ENCODE measurements around the gene TIMMDC1.
"Not testable (repeated sequence)": the region's sequence is repeated elsewhere in the genome, so short reads cannot be mapped to it uniquely, and the experiment has no call there.

The TIMMDC1 gene

GRCh38 chr3:119514637-119515036 lies 16.3 kb downstream of the TIMMDC1 start:
- no peak for DNase-seq

- no peak for DNase-seq
Measured at GRCh38 chr3:119517112-119517511, 18.8 kb downstream of the TIMMDC1 start.

GRCh38 chr3:119518026-119518425 lies 19.7 kb downstream of the TIMMDC1 start:
- no peak for DNase-seq

- peak in 1 of 2 experiments; percentile 24 for DNase-seq
Measured at GRCh38 chr3:119524931-119525662, 26.8 kb downstream of the TIMMDC1 start.

GRCh38 chr3:119527714-119528113 lies 29.4 kb downstream of the TIMMDC1 start:
- no peak for DNase-seq

GRCh38 chr3:119529883-119530282 lies 31.5 kb downstream of the TIMMDC1 start:
- DNase-seq = no peak

- no peak for DNase-seq
Measured at GRCh38 chr3:119530456-119530855, 32.1 kb downstream of the TIMMDC1 start.

- no peak for DNase-seq
Measured at GRCh38 chr3:119531151-119531550, 32.8 kb downstream of the TIMMDC1 start.

- no peak for DNase-seq
Measured at GRCh38 chr3:119534296-119534695, 35.9 kb downstream of the TIMMDC1 start.

GRCh38 chr3:119536757-119537156 lies 38.4 kb downstream of the TIMMDC1 start:
- no peak for DNase-seq

GRCh38 chr3:119538772-119539171 lies 40.4 kb downstream of the TIMMDC1 start:
- no peak for DNase-seq

- DNase-seq = no peak
Measured at GRCh38 chr3:119541547-119541946, 43.2 kb downstream of the TIMMDC1 start.

GRCh38 chr3:119542168-119542767 lies 43.9 kb downstream of the TIMMDC1 start:
- DNase-seq = no peak

GRCh38 chr3:119543147-119543546 lies 44.8 kb downstream of the TIMMDC1 start:
- DNase-seq = no peak

GRCh38 chr3:119547227-119547626 lies 48.9 kb downstream of the TIMMDC1 start:
- no peak for DNase-seq

- no peak for DNase-seq
Measured at GRCh38 chr3:119548341-119548740, 50.0 kb downstream of the TIMMDC1 start.

GRCh38 chr3:119550192-119550910 lies 52.0 kb downstream of the TIMMDC1 start:
- DNase-seq = no peak

GRCh38 chr3:119551598-119551997 lies 53.3 kb downstream of the TIMMDC1 start:
- no peak for DNase-seq

GRCh38 chr3:119552928-119553327 lies 54.6 kb downstream of the TIMMDC1 start:
- DNase-seq = not testable (repeated sequence)

- DNase-seq = no peak
Measured at GRCh38 chr3:119553823-119554415, 55.6 kb downstream of the TIMMDC1 start.

- DNase-seq = no peak
Measured at GRCh38 chr3:119555309-119555735, 57.0 kb downstream of the TIMMDC1 start.

- no peak for DNase-seq
Measured at GRCh38 chr3:119555929-119556328, 57.6 kb downstream of the TIMMDC1 start.

- no peak for DNase-seq
Measured at GRCh38 chr3:119557192-119557876, 59.0 kb downstream of the TIMMDC1 start.
